SK-MEL-5 (cell line): ENCODE data around the gene ZSCAN23. TPM values are rescaled to one million over a fixed set of nuclear protein-coding genes. Genes with fewer than 3 reads are reported as not detected.
"Not testable (repeated sequence)": the region's sequence is repeated elsewhere in the genome, so short reads cannot be mapped to it uniquely, and the experiment has no call there.

Source experiments
- DNase-seq: peaks from one replicate; pipeline ENCODE4 v3.0.0-alpha.2; 2016; ENCODE audit warnings: low read depth, low spot score
- in situ Hi-C: cut with HindIII; loops from 2 replicates; pipeline ENCODE4 v1.10.0; 2016; ENCODE audit warnings: low sequenced_read_pairs, high pct_unique_total_duplicates, low pct_unique_long_range_greater_than_20kb
- total RNA-seq: library from RNA; depleted of rRNA; stranded (reverse); fragments of >200 nt; shearing (Covaris generic); gene quantifications from 2 replicates; pipeline ENCODE4 v1.2.3, GENCODE V29; 2014

Gene ZSCAN23
- total RNA-seq, 1 experiment from 2014 or later, result 4.6 TPM

GRCh38 chr6:28447512-28447906 is 4.2 kb upstream of the ZSCAN23 start:
- in situ Hi-C loops, DNase-seq: not testable (repeated sequence)

- peak; percentile 11 for DNase-seq
- in situ Hi-C loops, result no loop called here
These were observed 3.7 kb upstream of the ZSCAN23 start for GRCh38 chr6:28446818-28447511.

GRCh38 chr6:28444759-28445158 is 1.5 kb upstream of the ZSCAN23 start:
- in situ Hi-C loops, result not testable (repeated sequence)
- DNase-seq, result peak; percentile 32

- in situ Hi-C loops, result no loop called here
- no peak for DNase-seq
These were observed 705 bp downstream of the ZSCAN23 start for GRCh38 chr6:28442586-28442985.

- DNase-seq, result no peak
- in situ Hi-C loops, result no loop called here
These were observed 6.9 kb downstream of the ZSCAN23 start for GRCh38 chr6:28436404-28436803.

- in situ Hi-C loops, result no loop called here
- DNase-seq, result no peak
These were observed 10.2 kb downstream of the ZSCAN23 start for GRCh38 chr6:28433119-28433518.

- no peak for DNase-seq
- in situ Hi-C loops, result no loop called here
These were observed 13.5 kb downstream of the ZSCAN23 start for GRCh38 chr6:28429781-28430180.

GRCh38 chr6:28425944-28426541 is 17.2 kb downstream of the ZSCAN23 start:
- DNase-seq, result no peak
- in situ Hi-C loops, result no loop called here

- DNase-seq, result no peak
- in situ Hi-C loops, result no loop called here
These were observed 19.1 kb downstream of the ZSCAN23 start for GRCh38 chr6:28424163-28424562.

- DNase-seq, result no peak
- in situ Hi-C loops, result no loop called here
These were observed 19.7 kb downstream of the ZSCAN23 start for GRCh38 chr6:28423546-28423945.

GRCh38 chr6:28413681-28414080 is 29.6 kb downstream of the ZSCAN23 start:
- no peak for DNase-seq
- in situ Hi-C loops, result no loop called here

- no peak for DNase-seq
- in situ Hi-C loops, result no loop called here
These were observed 32.5 kb downstream of the ZSCAN23 start for GRCh38 chr6:28410767-28411166.

- DNase-seq, result no peak
These were observed 35.1 kb downstream of the ZSCAN23 start for GRCh38 chr6:28408076-28408802.

GRCh38 chr6:28407401-28407800 is 35.9 kb downstream of the ZSCAN23 start:
- no peak for DNase-seq

More at GRCh38 chr6:28408076-28408802, 35.1 kb downstream of the ZSCAN23 start:
- in situ Hi-C loops, result no loop called here

GRCh38 chr6:28403923-28404322 is 39.4 kb downstream of the ZSCAN23 start:
- DNase-seq, in situ Hi-C loops: not testable (repeated sequence)

More at GRCh38 chr6:28407401-28407800, 35.9 kb downstream of the ZSCAN23 start:
- in situ Hi-C loops, result no loop called here

GRCh38 chr6:28402197-28402596 is 41.1 kb downstream of the ZSCAN23 start:
- in situ Hi-C loops, result no loop called here
- DNase-seq, result peak; percentile 4

GRCh38 chr6:28401172-28401571 is 42.1 kb downstream of the ZSCAN23 start:
- no peak for DNase-seq
- in situ Hi-C loops, result no loop called here

- no peak for DNase-seq
- in situ Hi-C loops, result no loop called here
These were observed 43.2 kb downstream of the ZSCAN23 start for GRCh38 chr6:28400122-28400451.
